SHP77 treated with DMSO at 0.1 percent for 48 hours (cell line): ENCODE measurements around the gene SRP19.
"Not testable (repeated sequence)": the region's sequence is repeated elsewhere in the genome, so short reads cannot be mapped to it uniquely, and the experiment has no call there.

Experiments
- DNase-seq: peaks from one replicate; lab custom pipeline; 2025; lab: John Stamatoyannopoulos, UW

SRP19 gene

GRCh38 chr5:112860929-112861637 is at the start of gene SRP19:
SRP19 (plus strand) TSS chr5:112861287; CDS start chr5:112861377, 90 bp downstream.
- peak; percentile 88 for DNase-seq

GRCh38 chr5:112812549-112812948 is 48.5 kb upstream of the SRP19 start:
- DNase-seq, result no peak

- DNase-seq, result no peak
Measured at GRCh38 chr5:112820246-112820645, 40.8 kb upstream of the SRP19 start.

GRCh38 chr5:112822456-112822855 is 38.6 kb upstream of the SRP19 start:
- no peak for DNase-seq

- DNase-seq, result no peak
Measured at GRCh38 chr5:112823181-112823580, 37.9 kb upstream of the SRP19 start.

GRCh38 chr5:112823656-112824055 is 37.4 kb upstream of the SRP19 start:
- DNase-seq, result no peak

GRCh38 chr5:112824197-112824596 is 36.9 kb upstream of the SRP19 start:
- no peak for DNase-seq

- no peak for DNase-seq
Measured at GRCh38 chr5:112830378-112830777, 30.7 kb upstream of the SRP19 start.

- no peak for DNase-seq
Measured at GRCh38 chr5:112833971-112834370, 27.1 kb upstream of the SRP19 start.

GRCh38 chr5:112844489-112844888 is 16.6 kb upstream of the SRP19 start:
- no peak for DNase-seq

GRCh38 chr5:112846556-112846955 is 14.5 kb upstream of the SRP19 start:
- DNase-seq, result no peak

- DNase-seq, result no peak
Measured at GRCh38 chr5:112847306-112847705, 13.8 kb upstream of the SRP19 start.

GRCh38 chr5:112848116-112848811 is 12.8 kb upstream of the SRP19 start:
- DNase-seq, result peak; percentile 43

GRCh38 chr5:112849912-112850311 is 11.2 kb upstream of the SRP19 start:
- no peak for DNase-seq

- DNase-seq, result no peak
Measured at GRCh38 chr5:112854651-112855050, 6.4 kb upstream of the SRP19 start.

- no peak for DNase-seq
Measured at GRCh38 chr5:112857866-112858265, 3.2 kb upstream of the SRP19 start.

GRCh38 chr5:112860571-112860928 is 537 bp upstream of the SRP19 start:
- not testable (repeated sequence) for DNase-seq

- no peak for DNase-seq
Measured at GRCh38 chr5:112861638-112861985, 525 bp downstream of the SRP19 start.

GRCh38 chr5:112862085-112862484 is 998 bp downstream of the SRP19 start:
- DNase-seq, result no peak

GRCh38 chr5:112863549-112863948 is 2.5 kb downstream of the SRP19 start:
- no peak for DNase-seq

- no peak for DNase-seq
Measured at GRCh38 chr5:112865128-112865527, 4.0 kb downstream of the SRP19 start.

- no peak for DNase-seq
Measured at GRCh38 chr5:112866739-112867138, 5.7 kb downstream of the SRP19 start.

- no peak for DNase-seq
Measured at GRCh38 chr5:112867411-112867810, 6.3 kb downstream of the SRP19 start.

- no peak for DNase-seq
Measured at GRCh38 chr5:112869948-112870347, 8.9 kb downstream of the SRP19 start.
